Measurements from ENCODE around the gene MARCKS.

Gene MARCKS

DNA sequence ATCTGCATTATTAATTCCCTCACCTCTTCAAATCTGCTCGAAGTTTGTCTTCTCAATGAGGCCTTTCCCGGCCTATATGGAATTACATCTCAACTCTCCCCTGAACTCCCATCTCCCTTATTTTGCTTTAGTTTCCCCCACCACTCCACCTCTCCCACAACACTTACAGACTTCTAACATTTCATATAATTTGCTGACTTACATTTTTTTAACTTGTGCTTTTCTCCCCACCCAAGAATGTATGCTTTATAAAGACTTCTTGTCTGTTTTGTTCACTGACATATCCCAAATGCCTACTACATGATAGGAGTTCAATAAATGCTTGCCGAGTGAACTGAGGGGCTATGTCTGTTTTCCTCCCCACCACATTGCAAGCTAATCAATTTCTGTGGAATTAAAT, 3.9 kb upstream of the MARCKS start:
- DNase-seq (ENCODE audit: low read depth): no peak

DNA sequence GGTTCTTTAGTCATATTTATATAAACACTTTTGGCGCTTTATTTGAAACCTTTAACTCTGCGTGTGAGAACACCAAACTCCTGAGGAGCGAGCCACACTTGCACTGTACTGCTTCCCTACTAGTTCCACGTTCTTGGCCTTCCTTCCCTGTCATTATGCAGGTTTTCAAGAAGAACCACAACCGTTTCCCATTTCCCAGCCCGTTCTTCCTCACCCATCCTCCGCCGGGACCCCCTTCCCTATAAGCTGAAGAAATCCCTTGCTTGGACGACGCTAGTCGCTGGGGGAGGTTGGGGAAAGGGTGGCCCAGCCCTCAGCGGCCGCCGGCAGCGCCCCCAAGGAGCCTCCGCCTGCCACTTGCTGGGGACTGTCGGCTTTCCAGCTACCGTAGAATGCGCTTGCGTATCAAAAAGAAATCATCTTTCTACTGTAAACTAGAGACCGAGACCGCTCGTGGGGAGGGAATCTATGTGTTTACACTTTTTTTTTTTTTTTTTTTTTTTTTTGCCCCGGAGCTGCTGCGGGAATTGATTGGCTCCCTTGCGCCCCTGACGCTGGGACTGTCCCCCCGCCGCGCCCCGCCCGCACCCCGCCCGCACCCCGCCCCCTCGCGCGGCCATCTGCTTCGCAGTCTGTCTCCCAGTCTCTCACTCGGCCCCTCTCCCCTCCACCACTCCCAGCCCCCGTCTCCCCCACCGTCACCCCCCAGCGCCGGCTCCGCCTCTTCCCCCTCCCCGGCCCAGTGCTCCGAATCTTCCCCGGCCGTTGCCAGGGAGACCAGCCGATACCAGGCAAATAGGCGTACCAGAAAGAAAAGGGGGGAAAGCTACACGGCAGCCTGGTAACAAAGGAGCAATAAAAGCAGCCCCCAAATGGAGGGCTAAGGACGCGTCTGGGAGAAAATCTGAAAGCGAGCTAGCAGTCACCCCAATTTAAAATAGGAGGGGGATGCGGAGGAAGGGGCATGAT, 2.3 kb upstream of the MARCKS start:
- peak; percentile 84 for DNase-seq (ENCODE audit: low read depth)

DNA sequence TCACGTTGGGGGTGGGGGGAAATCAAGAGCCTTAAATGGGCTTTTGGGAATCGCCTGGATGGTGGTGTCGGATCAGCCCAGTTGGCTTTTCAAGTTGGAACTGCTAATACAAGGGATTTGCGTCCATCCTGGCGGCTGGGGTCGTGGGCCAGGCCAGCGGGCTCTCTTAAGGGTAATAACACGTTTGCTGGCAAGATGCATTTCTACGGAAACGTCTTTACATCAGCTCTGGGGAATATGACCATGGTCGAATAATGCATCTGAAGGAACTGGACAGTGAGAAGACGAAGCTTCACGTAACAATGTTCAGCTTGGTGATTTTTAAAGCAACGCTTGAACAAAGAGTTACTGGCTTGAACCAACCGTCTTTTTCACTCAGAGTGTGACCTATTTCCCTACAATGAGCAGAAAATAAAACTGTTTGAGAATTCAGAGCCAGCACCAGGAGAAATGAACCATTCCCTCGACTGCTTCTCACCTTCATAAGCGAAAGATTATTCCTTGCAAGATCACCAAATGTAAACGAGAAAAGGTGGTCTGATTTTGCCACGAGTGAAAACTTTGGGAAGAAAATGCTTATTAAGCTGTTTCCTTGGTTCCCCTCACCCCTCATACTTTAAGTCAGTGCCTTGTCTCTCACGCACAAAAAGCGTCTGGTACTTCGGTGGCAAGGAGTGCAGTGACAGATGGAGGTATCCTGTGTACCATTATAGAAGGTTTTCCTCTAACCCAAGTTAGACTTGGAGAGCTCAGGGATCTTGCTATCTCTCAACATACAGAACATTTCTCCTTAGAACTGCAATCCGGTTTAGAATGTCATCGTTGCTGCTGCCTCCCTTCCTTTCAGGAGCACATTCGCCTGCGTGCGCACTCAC, 1.4 kb upstream of the MARCKS start:
- DNase-seq (ENCODE audit: low read depth): peak; percentile 55

DNA sequence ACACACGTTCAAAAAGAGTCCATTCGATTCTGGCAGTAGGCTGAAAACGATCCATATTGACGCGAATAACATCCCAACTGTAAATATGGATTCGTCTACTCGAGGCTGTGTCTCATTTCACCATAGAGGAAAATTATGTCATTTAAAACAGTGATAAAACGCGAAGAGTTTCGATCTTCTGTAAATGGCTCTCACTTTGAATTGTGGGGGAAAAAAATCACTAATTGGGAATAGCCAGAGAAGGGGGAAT, 845 bp upstream of the MARCKS start:
- DNase-seq (ENCODE audit: low read depth): no peak

DNA sequence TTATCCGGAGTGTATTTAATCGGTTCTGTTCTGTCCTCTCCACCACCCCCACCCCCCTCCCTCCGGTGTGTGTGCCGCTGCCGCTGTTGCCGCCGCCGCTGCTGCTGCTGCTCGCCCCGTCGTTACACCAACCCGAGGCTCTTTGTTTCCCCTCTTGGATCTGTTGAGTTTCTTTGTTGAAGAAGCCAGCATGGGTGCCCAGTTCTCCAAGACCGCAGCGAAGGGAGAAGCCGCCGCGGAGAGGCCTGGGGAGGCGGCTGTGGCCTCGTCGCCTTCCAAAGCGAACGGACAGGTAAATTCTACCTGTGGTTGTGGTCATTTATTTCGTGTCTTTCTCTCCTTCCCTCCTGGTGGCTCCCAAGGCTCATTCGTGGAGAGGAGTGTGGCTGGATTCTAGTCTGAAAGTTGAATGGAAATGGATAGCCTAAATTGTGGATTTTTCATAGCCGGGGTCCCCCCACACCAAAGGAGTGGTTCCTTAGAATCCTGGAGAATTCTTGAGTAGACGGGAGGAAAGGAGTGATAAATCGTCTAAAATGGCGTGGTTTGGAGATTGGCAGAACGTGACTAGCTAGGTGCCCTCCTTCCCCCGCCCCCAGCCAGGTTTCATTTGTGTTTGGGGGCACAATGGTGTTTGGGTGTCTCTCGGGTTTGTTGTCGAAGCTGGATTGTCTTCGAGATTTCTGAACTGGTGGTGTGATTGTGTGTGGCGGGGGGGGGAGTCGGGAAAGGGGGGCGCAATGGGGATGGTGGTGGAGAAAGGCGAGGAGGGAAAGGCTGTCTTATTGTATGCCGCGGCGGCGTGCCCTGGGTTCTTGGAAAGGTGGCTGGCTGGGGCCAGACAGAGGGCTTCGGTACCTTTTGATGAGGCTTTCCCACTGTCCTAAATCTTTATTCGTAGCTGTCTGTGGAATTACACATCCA, 673 bp downstream of the MARCKS start:
- peak; percentile 53 for DNase-seq (ENCODE audit: low read depth)

DNA sequence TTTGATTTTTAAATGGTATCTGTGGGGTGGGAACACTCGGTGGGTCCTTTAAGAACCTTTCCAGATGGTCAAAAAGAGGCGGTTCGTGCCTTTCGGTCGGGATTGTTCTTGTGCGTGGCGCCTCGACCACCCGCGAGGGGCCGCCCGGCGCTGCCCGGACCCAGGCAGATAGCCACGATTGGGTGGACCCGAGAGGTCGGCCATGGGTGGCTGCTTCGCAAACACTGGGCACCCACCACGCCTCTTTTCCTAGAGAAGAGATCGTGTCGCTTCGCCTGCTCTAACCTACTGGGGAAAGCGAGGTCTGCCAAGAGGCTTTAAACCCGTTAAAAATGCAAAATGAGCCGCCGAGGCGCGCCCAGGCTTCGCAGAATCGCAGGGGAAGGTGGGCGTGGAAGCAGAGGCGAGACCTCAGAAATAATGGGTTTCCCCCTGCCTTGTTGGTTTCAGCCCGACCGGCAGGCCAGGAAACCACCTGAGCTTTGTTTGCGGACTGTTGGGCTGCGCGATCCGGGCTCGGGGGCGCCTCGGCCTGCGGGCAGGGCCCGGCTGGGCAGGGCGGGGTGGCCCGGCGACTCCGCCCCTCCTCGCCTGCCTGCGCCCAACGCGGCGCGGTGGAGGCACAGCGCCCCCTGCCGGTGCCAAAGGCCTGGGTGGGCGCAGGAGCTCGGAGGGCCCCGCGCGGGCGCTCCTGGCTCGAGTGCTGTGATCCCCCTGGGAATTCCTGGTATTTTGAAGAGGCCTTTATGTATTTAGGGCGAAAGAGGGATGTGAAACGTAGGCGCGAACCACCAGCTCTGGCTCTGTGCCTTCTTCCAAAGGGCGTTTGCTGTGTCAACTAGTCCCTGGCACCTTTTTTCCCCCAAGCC, 1.6 kb downstream of the MARCKS start:
- peak; percentile 89 for DNase-seq (ENCODE audit: low read depth)

DNA sequence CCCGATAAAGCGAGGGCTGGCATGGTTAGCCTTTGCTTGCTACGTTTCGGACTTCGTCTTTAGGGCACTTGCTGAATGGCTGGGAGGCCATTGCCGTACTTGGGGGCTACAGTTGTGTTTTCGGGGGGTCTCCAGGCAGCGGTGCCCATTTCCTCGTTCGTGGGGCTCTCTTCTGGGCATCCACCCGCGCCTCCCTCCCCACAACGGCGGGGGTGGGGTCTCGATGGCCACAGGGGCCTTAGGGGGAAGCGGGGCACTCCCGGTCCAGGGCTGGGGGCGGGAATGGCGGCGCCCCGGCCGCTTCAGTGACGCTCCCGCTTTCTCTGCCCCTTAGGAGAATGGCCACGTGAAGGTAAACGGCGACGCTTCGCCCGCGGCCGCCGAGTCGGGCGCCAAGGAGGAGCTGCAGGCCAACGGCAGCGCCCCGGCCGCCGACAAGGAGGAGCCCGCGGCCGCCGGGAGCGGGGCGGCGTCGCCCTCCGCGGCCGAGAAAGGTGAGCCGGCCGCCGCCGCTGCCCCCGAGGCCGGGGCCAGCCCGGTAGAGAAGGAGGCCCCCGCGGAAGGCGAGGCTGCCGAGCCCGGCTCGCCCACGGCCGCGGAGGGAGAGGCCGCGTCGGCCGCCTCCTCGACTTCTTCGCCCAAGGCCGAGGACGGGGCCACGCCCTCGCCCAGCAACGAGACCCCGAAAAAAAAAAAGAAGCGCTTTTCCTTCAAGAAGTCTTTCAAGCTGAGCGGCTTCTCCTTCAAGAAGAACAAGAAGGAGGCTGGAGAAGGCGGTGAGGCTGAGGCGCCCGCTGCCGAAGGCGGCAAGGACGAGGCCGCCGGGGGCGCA, 2.4 kb downstream of the MARCKS start:
- peak; percentile 47 for DNase-seq (ENCODE audit: low read depth)

DNA sequence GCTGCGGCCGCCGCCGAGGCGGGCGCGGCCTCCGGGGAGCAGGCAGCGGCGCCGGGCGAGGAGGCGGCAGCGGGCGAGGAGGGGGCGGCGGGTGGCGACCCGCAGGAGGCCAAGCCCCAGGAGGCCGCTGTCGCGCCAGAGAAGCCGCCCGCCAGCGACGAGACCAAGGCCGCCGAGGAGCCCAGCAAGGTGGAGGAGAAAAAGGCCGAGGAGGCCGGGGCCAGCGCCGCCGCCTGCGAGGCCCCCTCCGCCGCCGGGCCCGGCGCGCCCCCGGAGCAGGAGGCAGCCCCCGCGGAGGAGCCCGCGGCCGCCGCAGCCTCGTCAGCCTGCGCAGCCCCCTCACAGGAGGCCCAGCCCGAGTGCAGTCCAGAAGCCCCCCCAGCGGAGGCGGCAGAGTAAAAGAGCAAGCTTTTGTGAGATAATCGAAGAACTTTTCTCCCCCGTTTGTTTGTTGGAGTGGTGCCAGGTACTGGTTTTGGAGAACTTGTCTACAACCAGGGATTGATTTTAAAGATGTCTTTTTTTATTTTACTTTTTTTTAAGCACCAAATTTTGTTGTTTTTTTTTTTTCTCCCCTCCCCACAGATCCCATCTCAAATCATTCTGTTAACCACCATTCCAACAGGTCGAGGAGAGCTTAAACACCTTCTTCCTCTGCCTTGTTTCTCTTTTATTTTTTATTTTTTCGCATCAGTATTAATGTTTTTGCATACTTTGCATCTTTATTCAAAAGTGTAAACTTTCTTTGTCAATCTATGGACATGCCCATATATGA, 3.2 kb downstream of the MARCKS start:
- peak; percentile 19 for DNase-seq (ENCODE audit: low read depth)

DNA sequence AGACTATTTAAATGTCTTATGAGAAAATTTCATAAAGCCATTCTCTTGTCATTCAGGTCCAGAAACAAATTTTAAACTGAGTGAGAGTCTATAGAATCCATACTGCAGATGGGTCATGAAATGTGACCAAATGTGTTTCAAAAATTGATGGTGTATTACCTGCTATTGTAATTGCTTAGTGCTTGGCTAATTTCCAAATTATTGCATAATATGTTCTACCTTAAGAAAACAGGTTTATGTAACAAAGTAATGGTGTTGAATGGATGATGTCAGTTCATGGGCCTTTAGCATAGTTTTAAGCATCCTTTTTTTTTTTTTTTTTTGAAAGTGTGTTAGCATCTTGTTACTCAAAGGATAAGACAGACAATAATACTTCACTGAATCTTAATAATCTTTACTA, 5.0 kb downstream of the MARCKS start:
- no peak for DNase-seq (ENCODE audit: low read depth)

DNA sequence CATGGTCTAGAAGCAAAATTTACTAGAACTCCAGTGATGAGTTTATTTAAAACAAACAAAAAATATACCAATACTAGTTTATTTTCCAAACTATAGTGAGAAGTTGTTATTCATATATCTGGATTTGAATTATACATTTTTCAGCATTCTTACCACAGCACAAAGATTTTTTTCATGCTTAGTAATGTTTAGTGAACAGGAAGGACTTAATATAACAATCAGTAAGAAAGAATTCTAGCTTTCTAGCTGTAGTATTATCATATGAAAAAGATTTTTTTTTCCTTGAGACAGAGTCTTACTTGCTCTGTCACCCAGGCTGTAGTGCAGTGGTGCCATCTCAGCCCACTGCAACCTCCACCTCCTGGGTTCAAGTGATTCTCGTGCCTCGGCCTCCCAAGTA, 13.8 kb downstream of the MARCKS start:
- DNase-seq (ENCODE audit: low read depth): no peak

DNA sequence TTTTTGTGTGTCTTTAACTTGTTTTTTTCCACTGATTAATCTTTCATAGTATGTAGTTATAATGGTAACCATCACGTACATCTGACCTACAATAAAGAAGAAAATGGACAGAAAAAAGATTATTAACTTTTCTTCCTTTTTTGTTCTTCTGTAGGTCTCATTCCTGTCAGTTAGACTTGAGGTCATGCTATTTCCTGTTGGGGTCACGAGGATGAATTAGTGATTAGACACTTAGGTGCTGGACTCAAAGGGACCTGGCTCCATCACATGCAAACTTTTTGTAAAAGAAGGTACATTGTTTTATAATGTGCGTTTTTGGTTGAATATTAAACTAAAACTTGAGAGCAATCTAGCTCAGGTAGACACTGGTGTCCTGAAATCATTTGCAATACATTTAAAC, 14.8 kb downstream of the MARCKS start:
- no peak for DNase-seq (ENCODE audit: low read depth)

DNA sequence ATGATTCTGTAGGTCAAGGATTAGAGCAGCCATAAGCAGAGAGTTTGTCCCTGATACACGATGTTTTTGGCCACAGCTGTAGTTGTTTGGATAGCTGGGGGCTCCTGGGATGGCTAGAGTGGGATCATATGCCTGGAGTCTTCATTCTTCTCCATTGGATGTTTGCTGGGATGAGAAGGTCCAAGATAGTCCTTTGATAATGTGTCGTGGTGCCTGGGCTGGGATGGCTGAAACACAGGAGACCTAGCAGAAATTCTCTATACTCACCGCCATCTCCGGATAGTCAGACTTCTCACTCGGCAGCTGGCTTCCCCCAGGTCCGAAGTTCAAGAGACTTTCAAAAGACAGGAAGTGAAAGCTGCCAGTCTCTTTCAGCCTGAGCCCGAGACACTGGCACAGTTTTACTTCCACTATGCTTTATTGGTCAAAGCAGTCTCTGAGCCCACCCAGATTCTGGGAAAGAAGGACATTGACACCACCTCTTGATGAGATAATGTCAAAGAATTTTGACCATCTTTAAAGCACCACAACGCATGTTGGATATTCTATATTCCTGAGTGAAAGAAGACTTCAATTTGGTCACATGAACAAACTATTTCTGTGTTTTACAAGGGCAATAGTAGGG, 16.0 kb downstream of the MARCKS start:
- DNase-seq (ENCODE audit: low read depth): no peak

DNA sequence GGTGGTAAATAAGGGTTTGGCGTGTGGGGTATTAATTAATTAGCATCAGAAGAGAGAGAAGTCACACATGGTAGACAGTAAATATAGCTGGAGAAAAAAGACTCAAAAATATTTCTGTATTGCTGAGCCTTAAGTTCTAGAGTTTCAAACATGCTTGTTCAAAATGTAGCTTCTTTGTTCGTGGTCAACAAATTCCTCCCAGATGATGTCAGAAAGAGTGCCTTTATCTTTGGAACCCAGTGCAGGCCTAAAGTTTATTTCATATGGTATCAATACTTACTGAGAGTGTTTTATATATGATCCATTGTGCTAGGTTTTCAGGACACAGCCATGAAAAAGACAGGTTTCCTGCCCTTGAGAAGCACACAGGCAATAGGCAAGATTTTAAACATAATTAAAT, 18.3 kb downstream of the MARCKS start:
- peak; percentile 14 for DNase-seq (ENCODE audit: low read depth)

DNA sequence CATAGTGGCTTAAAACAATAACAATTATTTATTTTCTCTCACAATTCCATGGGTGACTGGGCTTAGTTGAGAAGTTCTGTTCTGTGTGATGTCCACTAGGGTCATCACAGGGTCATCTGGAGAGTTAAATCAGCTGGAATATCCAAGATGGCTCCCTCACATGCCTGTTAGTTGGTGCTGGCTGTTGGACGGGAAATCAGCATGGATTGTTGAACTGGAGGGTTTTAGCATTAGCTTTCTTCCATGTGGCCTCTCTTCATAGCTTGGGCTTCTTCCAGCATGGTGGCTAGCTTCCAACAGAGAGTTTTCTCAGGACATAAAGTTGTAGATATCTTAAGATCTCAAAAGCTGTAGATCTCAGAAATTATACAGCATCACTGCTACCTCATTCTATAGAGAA, 19.6 kb downstream of the MARCKS start:
- no peak for DNase-seq (ENCODE audit: low read depth)

DNA sequence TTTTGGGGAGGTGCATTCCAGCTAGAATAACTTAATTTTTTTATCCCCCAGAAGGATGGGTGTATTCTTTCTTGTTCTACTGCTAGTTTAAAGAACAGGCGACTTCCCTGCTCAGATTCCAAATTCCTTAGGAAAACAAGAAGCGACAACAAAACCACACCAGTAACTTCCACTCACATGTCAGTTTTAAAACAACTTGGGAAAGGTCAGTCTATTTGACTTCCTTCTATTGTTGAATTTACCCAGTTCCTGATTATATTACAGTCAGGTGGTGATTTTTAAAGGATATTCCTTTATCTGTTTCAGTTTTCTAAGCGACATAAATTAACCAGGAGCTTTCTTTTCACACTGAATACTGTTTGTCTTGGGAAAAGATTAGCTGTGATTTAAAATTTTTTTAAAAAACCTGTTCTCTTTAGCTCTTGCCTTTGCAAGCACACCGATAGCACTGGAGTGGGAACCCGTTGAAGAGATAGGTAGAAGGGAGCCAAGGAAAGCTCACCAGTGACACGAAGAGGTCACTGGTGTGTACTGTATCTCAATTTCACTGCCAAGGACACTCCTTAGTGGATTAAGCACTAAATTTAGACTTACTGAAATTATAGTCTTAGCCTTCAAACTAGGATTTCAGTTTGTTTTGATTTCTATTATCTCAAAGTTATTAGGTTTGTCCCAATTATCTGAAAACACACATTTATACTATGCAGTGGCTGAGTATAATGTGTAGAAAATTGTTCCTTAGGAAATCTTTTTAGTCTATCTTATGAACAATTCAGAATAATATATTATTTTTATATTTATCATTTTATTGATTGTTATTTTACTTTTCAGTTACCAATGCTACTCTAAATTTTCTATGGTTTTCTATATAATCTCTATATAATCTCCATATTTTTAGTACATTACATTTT, 22.3 kb downstream of the MARCKS start:
- DNase-seq (ENCODE audit: low read depth): peak; percentile 64

DNA sequence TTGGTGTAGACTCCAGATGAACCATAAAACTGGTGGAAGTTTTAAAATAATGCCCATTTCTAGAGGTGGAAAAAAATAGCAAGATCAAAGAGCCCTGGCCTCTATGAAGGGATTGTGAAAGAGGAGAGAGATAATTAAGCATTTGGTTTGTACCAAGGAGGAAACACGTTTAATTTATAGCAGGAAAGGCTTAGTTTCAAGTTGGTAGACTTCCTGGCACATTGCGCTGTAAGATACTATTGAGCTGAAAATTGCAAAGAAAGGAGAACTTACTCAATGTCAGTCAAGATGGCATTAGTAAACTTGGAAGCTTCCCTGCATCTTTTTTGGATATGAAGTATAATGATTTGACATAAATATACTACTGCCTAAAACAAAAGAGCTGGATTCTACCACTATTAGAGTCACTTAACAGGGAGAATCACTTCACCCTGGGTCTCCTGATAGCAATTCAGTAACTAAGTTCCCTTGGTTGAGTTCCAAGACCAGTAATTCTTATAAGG, 24.4 kb downstream of the MARCKS start:
- no peak for DNase-seq (ENCODE audit: low read depth)

DNA sequence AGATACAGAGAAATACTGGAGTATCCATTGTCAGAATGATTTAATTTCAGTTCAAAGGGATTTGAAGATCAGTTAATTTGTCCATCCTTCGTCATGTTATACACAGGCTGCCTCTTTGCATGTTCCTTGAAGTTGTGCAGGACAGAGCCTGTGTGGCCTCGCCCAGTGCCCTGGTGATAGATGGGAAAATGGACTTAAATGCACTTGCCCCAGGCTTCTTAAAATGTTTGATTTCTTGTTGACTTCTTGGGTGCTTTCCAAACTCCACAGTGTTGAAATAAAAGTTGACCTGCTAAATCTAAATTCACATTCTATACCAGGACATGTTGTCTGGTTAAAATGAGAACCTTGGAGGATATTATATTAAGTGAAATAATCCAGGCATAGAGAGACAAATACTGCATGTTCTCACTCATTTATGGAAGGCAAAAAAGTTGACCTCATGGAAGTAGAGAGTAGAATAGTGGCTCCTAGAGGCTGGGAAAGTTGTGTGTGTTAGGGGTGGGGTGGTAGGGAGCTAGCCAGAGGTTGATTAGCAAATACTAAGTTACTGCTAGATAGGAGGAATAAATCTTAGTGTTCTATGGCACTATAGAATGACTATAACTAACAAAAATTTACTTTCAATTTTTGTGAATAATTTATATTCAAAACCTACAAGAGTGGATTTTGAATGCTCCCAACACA, 25.3 kb downstream of the MARCKS start:
- DNase-seq (ENCODE audit: low read depth): no peak

Data from fibroblast of gingiva (primary cell).